Measurements from ENCODE around the gene EEFSEC. TPM values are rescaled to one million over a fixed set of nuclear protein-coding genes. Genes with fewer than 3 reads are reported as not detected.

Gene EEFSEC
- total RNA-seq, 1 donor from 2014 or later = 22.0 TPM

DNA sequence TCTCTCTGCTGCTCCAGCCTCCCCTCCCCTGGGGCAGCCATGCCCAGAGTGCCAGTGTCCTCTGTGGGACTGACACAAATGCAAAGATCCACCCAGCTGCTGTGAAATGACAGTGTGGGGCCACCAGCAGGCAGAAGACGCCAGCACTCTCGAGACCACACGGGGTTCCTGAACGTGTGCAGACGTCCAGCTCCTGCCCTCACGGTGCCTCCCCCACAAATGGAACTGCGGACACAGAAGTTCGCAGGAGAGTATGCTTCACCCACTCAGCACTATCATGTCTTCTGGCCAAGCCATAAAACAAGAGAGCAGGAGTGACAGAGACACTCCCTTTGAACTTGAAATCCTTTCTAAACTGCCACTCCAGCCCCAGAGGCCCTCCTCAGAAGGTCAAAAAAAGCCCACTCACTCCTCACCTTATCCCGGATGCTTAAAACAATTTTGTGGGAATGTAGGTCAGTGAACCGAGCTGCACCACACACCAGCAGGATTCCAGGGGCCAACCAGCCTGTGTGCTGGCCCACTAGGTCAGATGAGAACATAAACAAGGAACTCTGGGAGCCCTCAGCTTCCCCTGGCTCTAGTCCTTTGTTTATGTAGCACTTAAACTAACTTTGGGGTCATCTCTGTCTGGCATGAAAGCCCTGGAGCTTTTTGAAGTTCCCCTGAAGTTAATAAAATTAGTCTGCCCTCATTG is 200.9 kb downstream of the EEFSEC start:
- no peaks in the 10 kb centered on the region for H3K27me3 Mint-ChIP-seq (ENCODE audit: low read depth)
- no peaks in the 10 kb centered on the region for H3K4me1 Mint-ChIP-seq (ENCODE audit: low read depth)
- no peak for DNase-seq (ENCODE audit: low spot score)
- intact Hi-C loops (cut with micrococcal nuclease) = no loop called here
- peaks cover 3% of the 10 kb centered on the region for H3K36me3 Mint-ChIP-seq (ENCODE audit: low read depth)
- H3K4me3 Mint-ChIP-seq (ENCODE audit: low read depth) = no peak overlapping the region
- no peaks in the 10 kb centered on the region for H3K9me3 Mint-ChIP-seq
- H3K27ac Mint-ChIP-seq = no peak overlapping the region

DNA sequence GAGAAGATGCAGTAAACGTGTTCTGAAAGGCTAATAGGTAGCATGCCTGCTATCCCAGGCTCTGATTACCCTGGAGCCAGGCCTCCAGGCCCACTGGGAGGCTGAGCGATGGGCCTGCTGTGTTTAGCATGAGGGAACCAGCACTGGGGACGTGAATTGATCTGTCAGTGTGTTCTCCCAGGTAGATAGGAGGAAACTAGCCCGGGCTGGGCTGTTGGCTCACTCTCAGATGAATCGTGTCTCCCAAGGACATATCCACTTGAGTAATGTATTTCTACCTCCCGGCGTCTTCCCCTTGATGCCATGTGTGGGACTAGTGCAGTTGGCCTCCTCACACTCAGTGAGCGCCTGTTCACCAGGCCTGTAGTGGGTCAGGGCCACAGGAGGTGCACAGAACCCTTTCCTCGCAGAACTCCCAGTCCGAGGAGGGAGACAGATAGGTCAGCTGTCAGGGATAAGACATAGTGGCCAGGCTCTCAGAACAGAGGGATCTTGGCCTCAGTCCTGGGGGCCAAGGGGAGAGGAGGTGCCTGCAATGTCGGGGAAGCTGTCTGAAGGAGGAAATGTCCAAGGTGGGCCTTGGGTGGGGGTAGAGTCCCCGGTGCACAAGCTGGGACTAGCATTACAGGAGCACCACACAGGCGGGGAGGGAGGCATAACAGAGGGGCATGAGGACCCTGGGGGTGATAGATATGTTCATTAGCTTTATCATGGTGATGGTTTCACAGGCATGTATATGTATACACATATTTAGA is 201.7 kb downstream of the EEFSEC start:
- DNase-seq (ENCODE audit: low spot score) = no peak
- Mint-ChIP-seq H3K27ac (no peak overlapping the region), H3K4me1 (ENCODE audit: low read depth) (no peaks in the 10 kb centered on the region), H3K4me3 (ENCODE audit: low read depth) (no peak overlapping the region), H3K36me3 (ENCODE audit: low read depth) (peaks cover 3% of the 10 kb centered on the region), H3K27me3 (ENCODE audit: low read depth) (no peaks in the 10 kb centered on the region), H3K9me3 (no peaks in the 10 kb centered on the region)
- intact Hi-C loops (cut with micrococcal nuclease) = no loop called here

GRCh38 chr3:128355543-128355919 is 202.2 kb downstream of the EEFSEC start:
- peaks cover 3% of the 10 kb centered on the region for H3K36me3 Mint-ChIP-seq (ENCODE audit: low read depth)
- no peak for DNase-seq (ENCODE audit: low spot score)
- no peaks in the 10 kb centered on the region for H3K27me3 Mint-ChIP-seq (ENCODE audit: low read depth)
- no peak overlapping the region for H3K4me3 Mint-ChIP-seq (ENCODE audit: low read depth)
- no peak overlapping the region for H3K27ac Mint-ChIP-seq
- H3K9me3 Mint-ChIP-seq = no peaks in the 10 kb centered on the region
- H3K4me1 Mint-ChIP-seq (ENCODE audit: low read depth) = no peaks in the 10 kb centered on the region
- intact Hi-C loops (cut with micrococcal nuclease) = no loop called here

- H3K36me3 Mint-ChIP-seq (ENCODE audit: low read depth) = peaks cover 3% of the 10 kb centered on the region
- intact Hi-C loops (cut with micrococcal nuclease) = no loop called here
- H3K4me3 Mint-ChIP-seq (ENCODE audit: low read depth) = no peak overlapping the region
- no peaks in the 10 kb centered on the region for H3K9me3 Mint-ChIP-seq
- H3K27ac Mint-ChIP-seq = no peak overlapping the region
- H3K27me3 Mint-ChIP-seq (ENCODE audit: low read depth) = no peaks in the 10 kb centered on the region
- no peaks in the 10 kb centered on the region for H3K4me1 Mint-ChIP-seq (ENCODE audit: low read depth)
- no peak for DNase-seq (ENCODE audit: low spot score)
Observed at GRCh38 chr3:128356822-128357221, 203.5 kb downstream of the EEFSEC start.

GRCh38 chr3:128357538-128357937 is 204.3 kb downstream of the EEFSEC start:
- H3K4me3 Mint-ChIP-seq (ENCODE audit: low read depth) = no peak overlapping the region
- no peak for DNase-seq (ENCODE audit: low spot score)
- no peaks in the 10 kb centered on the region for H3K4me1 Mint-ChIP-seq (ENCODE audit: low read depth)
- no peaks in the 10 kb centered on the region for H3K9me3 Mint-ChIP-seq
- peaks cover 3% of the 10 kb centered on the region for H3K36me3 Mint-ChIP-seq (ENCODE audit: low read depth)
- intact Hi-C loops (cut with micrococcal nuclease) = no loop called here
- no peaks in the 10 kb centered on the region for H3K27me3 Mint-ChIP-seq (ENCODE audit: low read depth)
- H3K27ac Mint-ChIP-seq = no peak overlapping the region

GRCh38 chr3:128358156-128358895 is 205.0 kb downstream of the EEFSEC start:
- intact Hi-C loops (cut with micrococcal nuclease) = no loop called here
- Mint-ChIP-seq H3K27me3 (ENCODE audit: low read depth) (no peaks in the 10 kb centered on the region), H3K36me3 (ENCODE audit: low read depth) (peaks cover 3% of the 10 kb centered on the region), H3K4me1 (ENCODE audit: low read depth) (no peaks in the 10 kb centered on the region), H3K9me3 (no peaks in the 10 kb centered on the region), H3K4me3 (ENCODE audit: low read depth) (no peak overlapping the region), H3K27ac (no peak overlapping the region)
- DNase-seq (ENCODE audit: low spot score) = no peak

- Mint-ChIP-seq H3K36me3 (ENCODE audit: low read depth) (peaks cover 3% of the 10 kb centered on the region), H3K4me3 (ENCODE audit: low read depth) (no peak overlapping the region), H3K27me3 (ENCODE audit: low read depth) (no peaks in the 10 kb centered on the region), H3K27ac (no peak overlapping the region), H3K9me3 (no peaks in the 10 kb centered on the region), H3K4me1 (ENCODE audit: low read depth) (no peaks in the 10 kb centered on the region)
- intact Hi-C loops (cut with micrococcal nuclease) = no loop called here
- DNase-seq (ENCODE audit: low spot score) = no peak
Observed at GRCh38 chr3:128359060-128359664, 205.9 kb downstream of the EEFSEC start.

- no peak overlapping the region for H3K27ac Mint-ChIP-seq
- H3K27me3 Mint-ChIP-seq (ENCODE audit: low read depth) = no peaks in the 10 kb centered on the region
- H3K4me3 Mint-ChIP-seq (ENCODE audit: low read depth) = no peak overlapping the region
- no peaks in the 10 kb centered on the region for H3K4me1 Mint-ChIP-seq (ENCODE audit: low read depth)
- peaks cover 3% of the 10 kb centered on the region for H3K36me3 Mint-ChIP-seq (ENCODE audit: low read depth)
- intact Hi-C loops (cut with micrococcal nuclease) = no loop called here
- DNase-seq (ENCODE audit: low spot score) = no peak
- no peaks in the 10 kb centered on the region for H3K9me3 Mint-ChIP-seq
Observed at GRCh38 chr3:128359846-128360642, 206.8 kb downstream of the EEFSEC start.

DNA sequence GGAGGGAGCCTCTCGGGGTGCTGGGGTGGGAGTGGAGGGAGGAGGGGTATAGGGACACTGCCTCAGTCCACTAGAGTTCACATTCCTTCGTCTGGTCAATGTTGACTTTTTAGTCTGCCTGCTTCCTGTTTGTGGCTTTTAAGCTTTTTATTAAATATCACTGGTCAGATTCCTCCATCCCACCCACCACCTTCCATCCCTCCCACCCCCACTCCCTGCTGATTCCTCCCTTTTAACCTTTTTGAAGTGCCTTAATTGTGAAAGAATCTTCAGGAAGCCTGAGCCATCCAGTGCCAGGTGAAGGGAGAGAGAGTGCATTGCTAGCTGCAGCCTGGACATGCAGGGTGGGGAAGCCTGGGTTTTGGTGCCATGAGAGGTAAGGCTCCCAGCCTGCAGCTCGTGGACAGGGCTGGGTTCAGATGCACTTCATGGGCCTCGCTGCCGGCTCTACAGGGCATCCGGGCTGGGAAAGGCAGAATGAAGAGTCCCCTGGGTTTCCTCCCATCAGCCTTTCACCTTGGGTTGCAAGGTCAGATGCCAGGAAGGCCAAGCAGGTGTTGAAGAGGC is 207.5 kb downstream of the EEFSEC start:
- Mint-ChIP-seq H3K9me3 (no peaks in the 10 kb centered on the region), H3K27ac (no peak overlapping the region), H3K4me3 (ENCODE audit: low read depth) (no peak overlapping the region), H3K27me3 (ENCODE audit: low read depth) (no peaks in the 10 kb centered on the region), H3K4me1 (ENCODE audit: low read depth) (no peaks in the 10 kb centered on the region), H3K36me3 (ENCODE audit: low read depth) (peaks cover 3% of the 10 kb centered on the region)
- DNase-seq (ENCODE audit: low spot score) = no peak
- intact Hi-C loops (cut with micrococcal nuclease) = no loop called here

- Mint-ChIP-seq H3K27ac (no peak overlapping the region), H3K9me3 (no peaks in the 10 kb centered on the region), H3K27me3 (ENCODE audit: low read depth) (no peaks in the 10 kb centered on the region), H3K36me3 (ENCODE audit: low read depth) (peaks cover 3% of the 10 kb centered on the region), H3K4me3 (ENCODE audit: low read depth) (no peak overlapping the region), H3K4me1 (ENCODE audit: low read depth) (no peaks in the 10 kb centered on the region)
- intact Hi-C loops (cut with micrococcal nuclease) = no loop called here
- DNase-seq (ENCODE audit: low spot score) = no peak
Observed at GRCh38 chr3:128362026-128362965, 209.0 kb downstream of the EEFSEC start.

- H3K9me3 Mint-ChIP-seq = no peaks in the 10 kb centered on the region
- H3K4me1 Mint-ChIP-seq (ENCODE audit: low read depth) = no peaks in the 10 kb centered on the region
- intact Hi-C loops (cut with micrococcal nuclease) = no loop called here
- no peak for DNase-seq (ENCODE audit: low spot score)
- H3K4me3 Mint-ChIP-seq (ENCODE audit: low read depth) = no peak overlapping the region
- H3K27me3 Mint-ChIP-seq (ENCODE audit: low read depth) = no peaks in the 10 kb centered on the region
- H3K36me3 Mint-ChIP-seq (ENCODE audit: low read depth) = no peaks in the 10 kb centered on the region
- H3K27ac Mint-ChIP-seq = no peak overlapping the region
Observed at GRCh38 chr3:128364291-128364690, 211.0 kb downstream of the EEFSEC start.
